NCI-H69 (cell line): ENCODE measurements around the gene NUP54.

Source experiments
- DNase-seq: peaks from one replicate; lab custom pipeline; 2025; lab: John Stamatoyannopoulos, UW

The NUP54 gene

GRCh38 chr4:76147454-76148141, 599 bp downstream of the NUP54 start:
- DNase-seq = peak; percentile 95

DNA sequence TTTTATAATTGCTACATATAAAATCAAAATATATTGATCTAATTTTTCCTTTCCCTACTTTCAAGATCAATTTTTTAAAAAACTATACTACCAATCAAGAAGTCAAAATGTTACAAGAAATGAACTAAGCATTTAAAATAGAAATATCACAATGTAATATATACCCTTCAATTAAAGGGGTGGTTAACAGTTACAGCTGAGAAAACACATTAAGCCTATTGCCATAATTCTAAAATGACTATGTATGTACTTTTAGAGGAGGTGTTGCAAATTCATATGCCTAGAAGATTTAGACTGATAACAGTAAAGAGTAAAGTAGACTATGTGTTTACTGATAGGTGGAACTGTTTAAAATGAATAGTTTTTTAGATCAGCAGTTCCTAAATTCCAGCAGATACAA, 3.7 kb downstream of the NUP54 start:
- peak; percentile 8 for DNase-seq

- DNase-seq = no peak
These were observed 7.0 kb downstream of the NUP54 start for GRCh38 chr4:76141241-76141640.

DNA sequence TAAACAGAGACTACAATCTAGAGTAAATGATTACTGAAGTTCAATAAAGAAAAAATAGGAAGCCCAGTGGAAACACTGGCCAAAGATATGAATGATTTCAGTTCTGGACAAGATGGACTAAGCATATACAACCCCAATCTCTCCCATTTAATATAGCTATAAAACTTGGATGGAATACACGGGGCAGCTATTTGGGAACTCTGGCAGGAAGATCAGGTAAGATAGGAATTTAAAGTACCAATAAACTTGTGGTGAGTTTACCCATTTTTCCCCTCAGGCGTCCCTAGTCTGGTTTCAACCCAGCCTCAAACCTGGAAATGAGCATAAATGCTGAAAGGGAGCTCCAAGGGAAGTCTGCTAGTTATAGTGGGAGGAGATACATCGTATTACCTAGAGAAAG, 20.4 kb downstream of the NUP54 start:
- no peak for DNase-seq

- no peak for DNase-seq
These were observed 22.4 kb downstream of the NUP54 start for GRCh38 chr4:76125816-76126215.

DNA sequence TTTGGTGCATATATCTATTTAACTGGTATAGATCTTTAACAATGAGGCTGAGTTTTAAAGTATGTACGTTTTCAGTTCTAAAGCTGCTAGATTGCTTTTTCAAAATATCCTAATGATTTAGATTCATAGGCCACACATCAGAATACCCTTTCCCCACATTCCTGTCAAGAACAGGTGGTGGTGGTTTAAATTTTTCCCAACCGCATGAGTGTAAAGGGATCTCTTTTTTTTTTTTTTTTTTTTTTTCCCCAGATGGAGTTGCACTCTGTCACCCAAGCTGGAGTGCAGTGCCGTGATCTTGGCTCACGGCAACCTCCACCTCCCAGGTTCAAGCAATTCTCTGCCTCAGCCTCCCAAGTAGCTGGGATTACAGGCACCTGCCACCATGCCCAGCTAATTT, 28.0 kb downstream of the NUP54 start:
- no peak for DNase-seq

DNA sequence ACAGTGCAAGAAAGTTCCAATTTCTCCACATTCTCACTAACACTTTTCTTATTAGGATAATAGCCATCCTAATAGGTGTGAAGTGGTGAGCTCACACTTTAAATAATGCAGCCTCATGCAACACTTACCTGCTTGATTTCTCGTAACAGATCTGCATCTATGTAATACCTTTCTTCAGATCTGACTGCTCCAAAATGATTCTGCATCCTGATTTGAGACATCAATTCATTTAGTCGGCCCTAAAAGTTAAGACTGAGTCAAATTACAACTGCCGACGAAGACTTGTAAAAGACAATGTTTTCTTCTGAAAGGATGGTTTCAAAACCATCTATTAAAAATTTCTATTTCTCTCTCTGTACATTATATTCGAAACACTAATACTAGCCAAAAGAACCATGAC, 30.7 kb downstream of the NUP54 start:
- DNase-seq = no peak

GRCh38 chr4:76116821-76117220, 31.4 kb downstream of the NUP54 start:
- DNase-seq = no peak

GRCh38 chr4:76108467-76109181, 39.6 kb downstream of the NUP54 start:
- peak; percentile 66 for DNase-seq

- no peak for DNase-seq
These were observed 41.8 kb downstream of the NUP54 start for GRCh38 chr4:76106442-76106841.

DNA sequence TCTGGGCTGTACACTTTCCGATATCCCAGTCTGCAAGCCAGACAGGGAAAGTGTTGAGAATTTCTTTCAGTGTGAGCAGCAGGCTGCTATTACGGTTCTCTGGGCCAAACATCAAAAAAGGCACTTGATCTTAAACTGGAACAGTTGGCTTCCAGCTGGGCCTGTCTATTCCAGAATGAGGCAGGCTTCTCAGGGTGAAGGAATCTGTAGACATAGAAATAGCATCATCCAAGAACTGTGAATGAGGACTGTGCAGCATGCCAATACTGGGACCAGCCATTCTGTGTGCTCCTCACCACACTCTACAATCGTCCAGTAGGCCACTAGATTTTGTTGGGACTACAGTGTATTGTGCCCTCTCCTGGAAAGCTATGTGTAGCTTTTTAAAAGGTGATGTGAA, 42.5 kb downstream of the NUP54 start:
- no peak for DNase-seq

DNA sequence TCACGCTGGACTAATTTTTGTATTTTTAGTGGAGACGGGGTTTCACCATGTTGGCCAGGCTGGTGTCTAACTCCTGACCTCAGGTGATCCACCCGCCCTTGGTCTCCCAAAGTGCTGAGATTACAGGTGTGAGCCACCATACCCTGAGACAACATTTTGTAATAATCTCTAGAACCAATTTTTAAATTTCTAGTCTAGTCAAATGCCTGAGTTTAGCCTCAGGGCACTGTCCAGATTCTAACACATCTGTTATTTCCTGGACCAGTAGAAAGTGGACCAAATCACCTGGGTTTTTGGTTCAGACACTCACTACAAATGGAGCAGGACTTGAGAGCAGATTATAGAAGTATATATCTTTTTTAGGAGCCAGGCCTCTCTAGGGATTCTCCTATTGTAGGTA, 52.1 kb downstream of the NUP54 start:
- DNase-seq = no peak

GRCh38 chr4:76095568-76095967, 52.6 kb downstream of the NUP54 start:
- DNase-seq = no peak

DNA sequence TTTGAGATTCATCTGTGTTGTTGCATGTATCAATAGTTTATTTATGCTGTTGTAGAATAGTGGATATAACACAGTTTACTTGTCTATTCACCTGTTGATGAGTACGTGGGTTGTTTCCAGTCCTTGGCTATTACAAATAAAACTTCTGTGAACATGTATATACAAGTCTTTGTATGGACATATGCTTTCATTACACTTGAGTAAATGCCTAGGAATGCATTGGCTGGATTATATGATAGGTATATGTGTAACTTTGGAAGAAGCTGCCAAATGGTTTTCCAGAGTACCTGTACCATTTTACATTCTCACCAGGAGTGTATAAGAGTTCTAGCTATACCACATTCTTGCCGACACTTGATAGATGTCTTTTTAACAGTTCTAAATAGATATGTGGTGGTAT, 57.1 kb downstream of the NUP54 start:
- DNase-seq = no peak

DNA sequence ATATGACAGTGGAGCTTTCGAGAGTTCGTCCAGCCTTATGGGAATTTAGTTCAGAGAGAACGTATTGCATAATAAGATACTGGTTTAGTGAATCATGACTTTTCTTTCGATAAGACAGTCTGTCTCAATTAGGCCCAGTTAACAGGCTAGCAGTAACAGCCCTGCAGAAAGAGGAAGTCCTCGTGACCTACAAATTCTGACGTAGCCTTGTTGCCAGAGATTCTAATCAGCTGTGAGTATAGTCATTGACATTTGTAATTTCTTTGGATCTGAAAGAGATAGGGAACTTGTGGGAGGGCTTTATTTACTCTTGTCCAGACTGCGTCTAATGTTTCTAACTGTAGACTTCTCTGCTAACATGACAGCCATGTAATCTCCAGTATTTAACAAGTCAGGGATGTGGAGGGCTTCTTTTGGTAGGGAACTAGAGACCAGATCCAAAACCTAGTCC, 57.9 kb downstream of the NUP54 start:
- DNase-seq = no peak

DNA sequence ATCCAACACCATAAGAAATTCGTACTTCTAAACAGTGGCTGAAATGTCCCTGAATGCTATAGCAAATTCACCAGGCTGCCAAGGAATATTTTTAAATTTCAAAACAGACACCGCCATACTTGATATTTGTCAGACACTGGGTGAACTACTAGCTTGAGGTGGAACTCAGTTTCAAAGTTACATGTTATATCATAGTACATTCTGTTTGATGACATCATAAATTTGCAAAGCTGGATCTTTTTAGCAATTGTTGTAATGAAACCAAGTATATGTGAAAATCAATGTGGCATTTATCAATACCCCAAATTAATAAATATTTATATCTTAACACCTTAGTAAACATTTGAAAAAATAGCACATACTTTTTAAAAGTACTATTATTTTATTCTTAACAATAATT, 59.5 kb downstream of the NUP54 start:
- no peak for DNase-seq

GRCh38 chr4:76087007-76087769, 61.0 kb downstream of the NUP54 start:
- DNase-seq = peak; percentile 76

DNA sequence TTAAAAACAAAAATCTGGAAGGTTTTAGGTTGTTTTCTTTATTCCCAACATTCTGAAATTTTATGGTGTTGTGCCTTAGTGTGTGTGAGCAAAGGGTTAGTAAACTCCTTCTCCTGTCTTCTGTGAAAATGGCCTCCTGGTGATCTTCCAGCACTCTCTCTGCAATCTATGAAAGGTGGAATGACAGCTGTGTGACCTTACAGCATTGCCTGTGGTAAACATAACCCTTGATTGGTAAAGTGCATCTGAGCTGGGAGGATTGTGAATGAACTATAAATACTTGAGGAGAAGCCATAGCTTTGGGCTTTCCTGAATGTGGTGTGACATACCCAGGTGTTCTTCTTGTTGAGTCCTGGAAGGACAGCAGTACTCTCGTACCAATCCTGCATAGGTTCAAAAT, 63.7 kb downstream of the NUP54 start:
- DNase-seq = no peak

DNA sequence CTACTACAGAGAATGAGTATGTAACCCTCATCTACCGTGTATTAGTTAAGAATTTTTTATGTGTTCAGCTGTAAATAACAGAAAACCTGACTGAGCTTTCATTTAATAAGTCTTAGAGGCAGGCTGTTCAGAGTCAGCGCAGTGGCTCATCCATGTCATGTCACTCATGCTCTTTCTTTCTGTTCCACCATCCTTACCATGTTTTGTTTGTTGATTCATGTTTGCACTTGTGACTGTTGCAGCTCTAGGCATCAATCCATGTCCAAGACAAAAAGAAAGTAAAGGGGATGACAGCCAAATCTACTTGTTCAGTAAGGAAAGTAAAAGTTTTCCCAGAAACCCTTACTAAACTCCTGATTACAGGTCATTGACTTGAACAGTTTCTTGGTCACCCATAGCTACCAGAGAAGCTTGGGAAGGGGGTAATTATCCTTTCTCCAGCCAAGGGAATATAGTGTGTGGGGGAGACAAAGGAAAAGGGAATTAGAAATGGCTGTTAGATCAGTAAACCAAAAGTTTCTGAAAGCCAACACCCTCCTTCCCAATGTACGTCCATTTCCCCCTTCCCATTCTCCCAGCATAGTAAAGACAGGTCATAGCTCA, 64.7 kb downstream of the NUP54 start:
- DNase-seq = no peak

- no peak for DNase-seq
These were observed 70.1 kb downstream of the NUP54 start for GRCh38 chr4:76078033-76078613.

- no peak for DNase-seq
These were observed 73.1 kb downstream of the NUP54 start for GRCh38 chr4:76074993-76075600.

DNA sequence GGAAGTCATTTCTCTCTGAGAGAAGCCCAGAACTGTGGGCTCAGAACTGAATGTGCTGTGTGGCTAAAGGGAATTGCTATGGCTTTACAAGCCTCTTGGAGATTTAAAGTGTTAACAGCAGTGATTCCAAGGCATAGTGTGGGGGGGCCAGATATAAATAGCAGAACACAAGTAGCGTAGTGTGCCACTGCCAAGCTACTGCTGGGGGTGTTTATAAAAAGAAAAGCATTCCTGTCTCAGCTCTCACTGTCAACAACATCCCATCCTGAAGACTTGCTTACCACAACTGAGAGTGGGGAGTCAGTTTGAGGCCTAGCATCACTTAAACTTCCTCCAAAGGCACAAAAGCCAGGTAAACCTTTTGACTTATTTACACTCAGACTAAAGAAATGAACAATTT, 73.7 kb downstream of the NUP54 start, which contains the start of gene ART3:
ART3 (plus strand) TSS at position 242 of the 400 bp plus-strand sequence. CDS start 1,181 bp downstream, outside the sequence.
- DNase-seq = no peak
